PFSK-1 (cell line): ENCODE results near the gene NDUFS1.

Source experiments
- FOXP2 ChIP-seq: optimal IDR thresholded peaks from 2 replicates; pipeline ENCODE3; 2011; ENCODE audit warnings: borderline replicate concordance, control low read depth, inconsistent platforms; ENCODE audit not compliant: insufficient read depth; ENCODE audit errors: extremely low read length, extremely low read depth
- POLR2AphosphoS5 ChIP-seq: IDR thresholded peaks from 2 replicates; pipeline ENCODE4 v1.6.1; 2012; ENCODE audit warnings: low read depth, mild to moderate bottlenecking, control low read depth, low read length, moderate library complexity
- SIN3A ChIP-seq: IDR thresholded peaks from 2 replicates; pipeline ENCODE4 v1.6.1; 2012; ENCODE audit warnings: mild to moderate bottlenecking, low read length, moderate library complexity, borderline replicate concordance; ENCODE audit not compliant: insufficient read depth
- TAF1 ChIP-seq: IDR thresholded peaks from 2 replicates; pipeline ENCODE4 v1.6.1; 2012; ENCODE audit warnings: low read length, control low read depth, borderline replicate concordance; ENCODE audit not compliant: insufficient read depth
- TF ChIP-seq, protein P1 (sequence below), 2 experiments: IDR thresholded peaks; 2 replicates each; pipeline versions ENCODE4 v1.6.1 to v1.8.0; 2011 to 2012; ENCODE audit warnings: low read depth in 2 of 2, low read length in 2 of 2, control low read depth in 1 of 2, inconsistent platforms in 1 of 2, mild to moderate bottlenecking in 1 of 2, moderate library complexity in 1 of 2; ENCODE audit not compliant: insufficient read depth in 1 of 2

DNA sequence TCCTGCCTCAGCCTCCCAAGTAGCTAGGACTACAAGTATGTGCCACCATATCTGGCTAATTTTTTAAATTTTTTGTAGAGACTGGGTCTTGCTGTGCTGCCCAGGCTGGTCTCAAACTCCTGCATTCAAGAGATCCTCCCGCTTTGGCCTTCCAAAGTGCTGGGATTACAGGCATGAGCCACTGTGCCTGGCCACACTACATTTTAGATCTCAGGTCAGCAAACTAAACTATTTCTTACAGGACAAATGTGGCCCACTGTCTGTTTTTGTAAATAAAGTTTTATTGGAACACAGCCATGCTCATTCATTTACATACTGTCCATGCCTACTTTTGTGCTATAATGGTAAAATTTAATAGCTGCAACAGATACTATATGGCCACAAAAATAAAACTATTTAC is 91.0 kb downstream of the NDUFS1 start:
- TF ChIP-seq SIN3A, result no peak
- TF ChIP-seq POLR2AphosphoS5, result no peak
- TF ChIP-seq, protein P1, sequence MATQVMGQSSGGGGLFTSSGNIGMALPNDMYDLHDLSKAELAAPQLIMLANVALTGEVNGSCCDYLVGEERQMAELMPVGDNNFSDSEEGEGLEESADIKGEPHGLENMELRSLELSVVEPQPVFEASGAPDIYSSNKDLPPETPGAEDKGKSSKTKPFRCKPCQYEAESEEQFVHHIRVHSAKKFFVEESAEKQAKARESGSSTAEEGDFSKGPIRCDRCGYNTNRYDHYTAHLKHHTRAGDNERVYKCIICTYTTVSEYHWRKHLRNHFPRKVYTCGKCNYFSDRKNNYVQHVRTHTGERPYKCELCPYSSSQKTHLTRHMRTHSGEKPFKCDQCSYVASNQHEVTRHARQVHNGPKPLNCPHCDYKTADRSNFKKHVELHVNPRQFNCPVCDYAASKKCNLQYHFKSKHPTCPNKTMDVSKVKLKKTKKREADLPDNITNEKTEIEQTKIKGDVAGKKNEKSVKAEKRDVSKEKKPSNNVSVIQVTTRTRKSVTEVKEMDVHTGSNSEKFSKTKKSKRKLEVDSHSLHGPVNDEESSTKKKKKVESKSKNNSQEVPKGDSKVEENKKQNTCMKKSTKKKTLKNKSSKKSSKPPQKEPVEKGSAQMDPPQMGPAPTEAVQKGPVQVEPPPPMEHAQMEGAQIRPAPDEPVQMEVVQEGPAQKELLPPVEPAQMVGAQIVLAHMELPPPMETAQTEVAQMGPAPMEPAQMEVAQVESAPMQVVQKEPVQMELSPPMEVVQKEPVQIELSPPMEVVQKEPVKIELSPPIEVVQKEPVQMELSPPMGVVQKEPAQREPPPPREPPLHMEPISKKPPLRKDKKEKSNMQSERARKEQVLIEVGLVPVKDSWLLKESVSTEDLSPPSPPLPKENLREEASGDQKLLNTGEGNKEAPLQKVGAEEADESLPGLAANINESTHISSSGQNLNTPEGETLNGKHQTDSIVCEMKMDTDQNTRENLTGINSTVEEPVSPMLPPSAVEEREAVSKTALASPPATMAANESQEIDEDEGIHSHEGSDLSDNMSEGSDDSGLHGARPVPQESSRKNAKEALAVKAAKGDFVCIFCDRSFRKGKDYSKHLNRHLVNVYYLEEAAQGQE (IDR thresholded peaks at IDR 0.05; ENCODE audit: insufficient read depth in 1 of 2, low read depth in 2 of 2, low read length in 2 of 2), result no peak
- no peak for TF ChIP-seq FOXP2
- no peak for TF ChIP-seq TAF1
